HG03097 (cell line): ENCODE results near the gene ZNF804B.
"Not testable (repeated sequence)": the region's sequence is repeated elsewhere in the genome, so short reads cannot be mapped to it uniquely, and the experiment has no call there.

Source experiments
- ATAC-seq: cut with Tn5 transposase; IDR thresholded peaks from one replicate; pipeline ENCODE4 v1.9.1; 2021; ENCODE audit not compliant: unreplicated experiment, low FRiP score

The ZNF804B gene

DNA sequence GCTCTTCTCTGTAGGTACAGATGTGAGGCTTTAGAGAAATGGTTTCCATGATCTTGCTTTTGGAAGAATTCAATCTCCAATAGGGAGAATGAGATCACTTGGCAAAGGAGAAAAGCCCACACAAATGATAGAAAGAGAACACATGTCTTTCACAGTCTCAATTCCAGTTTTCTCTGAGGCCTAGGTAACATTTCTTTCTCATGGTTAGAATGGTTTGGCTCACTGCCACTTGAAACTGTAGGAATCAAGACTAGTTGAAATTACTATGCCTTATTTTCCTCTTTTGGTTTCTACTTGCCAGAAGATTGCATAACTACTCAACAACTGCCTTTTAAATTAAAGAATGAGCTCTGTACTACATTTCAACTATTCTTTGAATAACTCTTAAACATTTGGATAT is 312.6 kb downstream of the ZNF804B start:
- no peak for ATAC-seq

- no peak for ATAC-seq
Measured at GRCh38 chr7:89073776-89074175, 314.3 kb downstream of the ZNF804B start.

- ATAC-seq, result no peak
Measured at GRCh38 chr7:89077992-89078391, 318.5 kb downstream of the ZNF804B start.

DNA sequence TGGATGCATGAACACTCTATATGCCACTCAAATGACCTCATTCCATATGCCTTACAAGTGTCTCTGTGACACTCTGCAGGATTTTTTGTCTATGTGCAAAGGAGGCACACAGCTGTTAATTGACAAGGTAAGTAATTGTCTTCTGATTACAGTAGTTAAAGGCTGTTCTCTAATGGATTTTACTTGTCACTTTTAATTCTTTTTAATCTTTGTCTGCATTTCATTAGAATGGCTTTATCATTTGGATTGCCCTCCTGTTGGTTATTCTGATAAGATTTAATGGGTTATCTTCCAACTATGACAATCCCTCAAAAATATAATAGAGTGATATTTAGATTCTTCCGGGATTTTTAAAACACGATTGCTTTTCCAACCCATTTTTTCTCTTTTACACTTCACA is 326.1 kb downstream of the ZNF804B start:
- no peak for ATAC-seq

DNA sequence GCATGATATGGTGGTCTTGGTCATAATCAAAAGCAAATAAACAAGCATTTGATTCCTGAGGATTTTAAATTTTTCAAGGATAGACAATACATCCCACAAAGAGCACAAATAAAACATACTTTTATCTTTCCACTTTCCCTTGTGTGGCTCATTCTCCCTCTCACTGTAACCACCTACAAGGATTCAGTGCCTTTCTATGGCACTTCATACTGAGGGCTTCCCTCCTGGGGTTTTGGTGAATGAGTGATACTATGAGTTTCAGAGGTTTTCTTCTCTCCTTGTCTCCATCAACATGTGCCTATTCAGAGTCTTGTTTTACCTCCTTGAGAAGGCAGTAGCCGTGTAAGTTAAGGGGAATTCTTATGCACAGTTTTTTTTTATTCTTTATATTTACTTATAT is 332.1 kb downstream of the ZNF804B start:
- no peak for ATAC-seq

GRCh38 chr7:89094269-89094668 is 334.8 kb downstream of the ZNF804B start:
- no peak for ATAC-seq

DNA sequence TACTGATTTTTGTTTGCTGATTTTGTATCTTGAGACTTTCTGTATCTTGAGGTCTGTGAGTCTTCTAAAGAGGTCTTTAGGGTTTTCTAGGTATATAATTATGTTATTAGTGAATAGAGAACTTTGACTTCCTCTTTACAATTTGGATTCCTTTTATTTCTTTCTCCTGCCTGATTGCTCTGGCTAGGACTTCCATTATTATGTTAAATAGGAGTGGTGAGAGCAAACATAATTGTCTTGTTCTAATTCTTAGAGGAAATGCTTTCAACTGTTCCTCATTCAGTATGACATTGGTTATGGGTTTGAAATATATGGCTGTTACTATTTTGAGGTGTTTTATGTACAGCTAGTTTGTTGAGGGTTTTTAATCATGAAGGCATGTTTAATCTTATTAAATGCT is 344.1 kb downstream of the ZNF804B start:
- ATAC-seq, result no peak

DNA sequence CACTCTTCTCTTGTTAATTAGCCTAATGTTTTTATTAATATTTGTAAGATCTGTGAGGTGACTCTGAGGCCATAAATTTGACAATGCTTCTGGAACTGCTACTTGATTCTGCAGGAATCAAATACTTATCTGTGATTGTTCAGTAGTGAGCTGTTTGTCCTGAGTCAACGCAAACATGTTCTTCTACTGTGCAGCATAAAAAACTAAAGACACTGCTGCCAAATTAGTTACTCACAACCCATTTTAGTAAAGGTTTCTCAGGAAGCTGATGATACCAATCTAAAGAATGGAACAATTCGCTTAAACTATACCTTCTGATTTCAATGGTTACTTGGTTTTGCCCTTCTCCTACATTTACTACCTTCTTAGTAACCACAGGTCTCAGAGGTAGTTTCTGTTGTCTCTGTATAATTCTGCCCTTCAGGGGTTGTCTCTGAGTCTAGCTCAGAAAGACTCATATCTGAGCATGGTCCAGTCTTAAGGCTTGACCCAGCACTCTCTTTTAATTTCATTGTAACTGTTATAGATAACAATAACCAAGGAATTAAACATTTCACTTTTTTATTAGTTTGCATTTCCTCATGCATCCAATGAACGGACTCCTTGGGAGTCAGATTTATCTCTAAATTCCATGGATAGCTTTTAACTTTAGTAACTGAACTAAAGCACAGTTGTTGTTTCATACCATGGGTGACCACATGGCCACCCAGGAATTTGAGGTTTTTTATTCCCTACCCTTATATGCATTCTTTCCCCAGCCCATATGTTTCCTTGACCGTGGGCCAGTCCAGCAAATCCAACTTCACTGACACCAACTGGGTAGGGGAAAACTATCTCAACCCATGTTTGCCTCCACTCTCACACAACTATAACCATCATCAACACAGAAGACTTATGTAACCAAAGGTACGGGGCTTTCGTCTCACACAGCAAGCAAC is 345.5 kb downstream of the ZNF804B start:
- ATAC-seq, result no peak

- no peak for ATAC-seq
Measured at GRCh38 chr7:89123871-89124270, 364.4 kb downstream of the ZNF804B start.

GRCh38 chr7:89129600-89130375 is 370.3 kb downstream of the ZNF804B start:
- ATAC-seq, result no peak

- no peak for ATAC-seq
Measured at GRCh38 chr7:89133357-89133756, 373.9 kb downstream of the ZNF804B start.

GRCh38 chr7:89133819-89134218 is 374.3 kb downstream of the ZNF804B start:
- no peak for ATAC-seq

- ATAC-seq, result no peak
Measured at GRCh38 chr7:89145801-89146200, 386.3 kb downstream of the ZNF804B start.

- no peak for ATAC-seq
Measured at GRCh38 chr7:89160107-89160506, 400.6 kb downstream of the ZNF804B start.

GRCh38 chr7:89165421-89165820 is 405.9 kb downstream of the ZNF804B start:
- no peak for ATAC-seq

GRCh38 chr7:89170628-89171027 is 411.1 kb downstream of the ZNF804B start:
- no peak for ATAC-seq

DNA sequence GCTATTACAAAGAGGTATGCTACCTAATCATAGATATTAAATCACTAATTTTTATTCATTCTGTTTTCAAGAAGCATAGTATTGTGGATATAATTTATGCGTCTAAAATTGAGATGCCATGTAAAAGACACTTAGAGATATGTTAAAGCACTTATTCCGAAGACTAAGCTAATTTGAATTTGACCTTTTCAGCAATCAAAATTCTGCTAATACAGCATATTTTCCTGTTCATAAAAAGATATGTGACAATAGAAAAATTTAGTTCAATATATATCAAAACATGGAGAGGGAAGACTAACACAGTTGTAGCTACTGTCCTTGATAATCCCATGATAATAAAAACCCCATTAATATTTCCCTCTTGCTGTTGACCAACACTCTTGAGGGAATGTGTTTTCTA is 422.6 kb downstream of the ZNF804B start:
- ATAC-seq, result no peak

- ATAC-seq, result no peak
Measured at GRCh38 chr7:89183712-89184111, 424.2 kb downstream of the ZNF804B start.

- no peak for ATAC-seq
Measured at GRCh38 chr7:89200758-89201157, 441.3 kb downstream of the ZNF804B start.

DNA sequence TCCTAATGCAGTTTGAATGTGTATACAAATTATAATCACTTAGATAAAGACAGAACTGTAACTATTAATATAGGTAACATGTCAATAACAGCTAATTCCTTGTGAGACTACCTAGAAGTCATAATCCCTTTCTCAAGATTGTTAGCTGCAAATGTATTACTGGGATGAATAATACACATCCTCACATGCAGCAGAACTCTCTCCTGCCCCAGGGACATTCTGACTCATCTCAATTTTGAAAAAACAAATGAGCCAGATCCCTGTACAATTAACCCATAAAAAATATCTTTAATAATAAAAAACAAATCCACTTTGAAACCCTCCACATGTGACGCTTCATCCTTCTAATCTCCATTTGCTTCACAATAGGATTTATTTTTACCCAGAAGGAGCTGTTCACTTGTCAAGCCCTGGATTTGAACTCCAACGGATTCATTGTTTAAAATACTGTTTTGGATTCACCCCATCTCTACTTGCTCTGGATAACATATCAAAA is 464.4 kb downstream of the ZNF804B start:
- ATAC-seq, result no peak

DNA sequence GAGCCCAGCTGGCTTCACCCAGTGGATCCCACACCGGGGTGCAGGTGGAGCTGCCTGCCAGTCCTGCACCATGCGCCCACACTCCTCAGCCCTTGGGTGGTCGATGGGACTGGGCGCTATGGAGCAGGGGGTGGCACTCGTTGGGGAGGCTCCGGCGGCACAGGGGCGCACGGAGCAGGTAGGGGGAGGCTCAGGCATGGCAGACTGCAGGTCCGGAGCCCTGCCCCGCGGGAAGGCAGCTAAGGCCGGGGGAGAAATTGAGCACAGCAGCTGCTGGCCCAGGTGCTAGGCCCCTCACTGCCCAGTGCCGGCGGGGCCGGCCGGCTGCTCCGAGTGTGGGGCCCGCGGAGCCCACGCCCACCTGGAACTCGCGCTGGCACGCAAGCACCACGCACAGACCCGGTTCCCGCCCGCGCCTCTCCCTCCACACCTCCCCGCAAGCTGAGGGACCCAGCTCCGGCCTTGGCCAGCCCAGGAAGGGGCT is 469.2 kb downstream of the ZNF804B start:
- ATAC-seq, result not testable (repeated sequence)
